Raji (cell line): ENCODE data around the gene APLP2.

Experiments used
- POLR2A ChIP-seq: IDR thresholded peaks from 2 replicates; pipeline ENCODE4 v1.6.1; 2011; ENCODE audit warnings: low read depth, low read length, control low read depth; ENCODE audit not compliant: insufficient read depth

Gene APLP2

GRCh38 chr11:130096823-130097222 is 27.1 kb downstream of the APLP2 start:
- TF ChIP-seq POLR2A = no peak

- no peak for TF ChIP-seq POLR2A
These were observed 27.6 kb downstream of the APLP2 start for GRCh38 chr11:130097285-130097684.

- no peak for TF ChIP-seq POLR2A
These were observed 29.7 kb downstream of the APLP2 start for GRCh38 chr11:130099356-130099755.

GRCh38 chr11:130100381-130101095 is 30.8 kb downstream of the APLP2 start:
- TF ChIP-seq POLR2A = no peak

GRCh38 chr11:130101661-130102060 is 32.0 kb downstream of the APLP2 start:
- no peak for TF ChIP-seq POLR2A

GRCh38 chr11:130102301-130103249 is 32.9 kb downstream of the APLP2 start:
- TF ChIP-seq POLR2A = no peak

GRCh38 chr11:130103296-130103814 is 33.7 kb downstream of the APLP2 start:
- TF ChIP-seq POLR2A = no peak

- TF ChIP-seq POLR2A = no peak
These were observed 36.7 kb downstream of the APLP2 start for GRCh38 chr11:130106381-130106780.

- no peak for TF ChIP-seq POLR2A
These were observed 39.7 kb downstream of the APLP2 start for GRCh38 chr11:130109386-130109785.

GRCh38 chr11:130110339-130111108 is 40.8 kb downstream of the APLP2 start:
- TF ChIP-seq POLR2A = no peak

- no peak for TF ChIP-seq POLR2A
These were observed 42.6 kb downstream of the APLP2 start for GRCh38 chr11:130112071-130112830.

- TF ChIP-seq POLR2A = no peak
These were observed 44.6 kb downstream of the APLP2 start for GRCh38 chr11:130114281-130114680.

- no peak for TF ChIP-seq POLR2A
These were observed 45.0 kb downstream of the APLP2 start for GRCh38 chr11:130114726-130115125.

GRCh38 chr11:130115218-130115617 is 45.5 kb downstream of the APLP2 start:
- no peak for TF ChIP-seq POLR2A
